Endothelial cell (in vitro differentiated cells): ENCODE results near the gene AVL9. TPM values are rescaled to one million over a fixed set of nuclear protein-coding genes. Genes with fewer than 3 reads are reported as not detected.

Source experiments
- DNase-seq: peaks from one replicate; pipeline ENCODE4 v3.0.0; 2021; ENCODE audit warnings: low spot score
- H3K27ac Mint-ChIP-seq: one replicate; pipeline ENCODE4 v1.8.0; 2021; ENCODE audit warnings: mixed read lengths, inconsistent platforms; ENCODE audit not compliant: unreplicated experiment
- H3K27me3 Mint-ChIP-seq: one replicate; pipeline ENCODE4 v1.8.0; 2021; ENCODE audit warnings: mild to moderate bottlenecking, moderate library complexity, mixed read lengths, inconsistent platforms; ENCODE audit not compliant: unreplicated experiment
- H3K36me3 Mint-ChIP-seq: one replicate; pipeline ENCODE4 v1.8.0; 2021; ENCODE audit warnings: mild to moderate bottlenecking, low read depth, mixed read lengths, inconsistent platforms; ENCODE audit not compliant: unreplicated experiment
- H3K4me1 Mint-ChIP-seq: one replicate; pipeline ENCODE4 v1.8.0; 2021; ENCODE audit warnings: mild to moderate bottlenecking, mixed read lengths, inconsistent platforms; ENCODE audit not compliant: unreplicated experiment
- H3K4me3 Mint-ChIP-seq: one replicate; pipeline ENCODE4 v1.8.0; 2021; ENCODE audit warnings: mild to moderate bottlenecking, mixed read lengths, inconsistent platforms; ENCODE audit not compliant: unreplicated experiment
- H3K9me3 Mint-ChIP-seq: one replicate; pipeline ENCODE4 v1.8.0; 2021; ENCODE audit warnings: mixed read lengths, inconsistent platforms; ENCODE audit not compliant: unreplicated experiment
- CTCF ChIP-seq: fragments of 200-600 bp; sonication (generic); IDR thresholded peaks from one replicate; pipeline ENCODE4 v1.5.0; 2021; ENCODE audit warnings: antibody characterized with exemption; ENCODE audit not compliant: unreplicated experiment
- total RNA-seq: library from RNA; stranded (reverse); fragmentation: NEBNext Ultra II Directional; extraction: Animal tissue kit (Norgen Biotek cat#: 25700); gene quantifications from one replicate; pipeline ENCODE4 v1.2.1, GENCODE V29; 2021; ENCODE audit not compliant: unreplicated experiment

Gene AVL9
- total RNA-seq, 1 donor from 2014 or later = 43.7 TPM

- H3K4me3 Mint-ChIP-seq = no peak overlapping the region
- no peak for TF ChIP-seq CTCF
- no peaks in the 10 kb centered on the region for H3K9me3 Mint-ChIP-seq
- H3K27ac Mint-ChIP-seq = no peak overlapping the region
- peaks cover 10% of the 10 kb centered on the region for H3K4me1 Mint-ChIP-seq
- no peak for DNase-seq
- peaks cover 9% of the 10 kb centered on the region for H3K36me3 Mint-ChIP-seq
- no peaks in the 10 kb centered on the region for H3K27me3 Mint-ChIP-seq
These were observed 37.4 kb downstream of the AVL9 start for GRCh38 chr7:32532716-32533115.

- Mint-ChIP-seq H3K9me3 (no peaks in the 10 kb centered on the region), H3K4me3 (no peak overlapping the region), H3K4me1 (peaks cover 5% of the 10 kb centered on the region), H3K27me3 (no peaks in the 10 kb centered on the region), H3K36me3 (peaks cover 9% of the 10 kb centered on the region), H3K27ac (no peak overlapping the region)
- DNase-seq = no peak
- no peak for TF ChIP-seq CTCF
These were observed 38.2 kb downstream of the AVL9 start for GRCh38 chr7:32533276-32534029.

- TF ChIP-seq CTCF = no peak
- H3K4me1 Mint-ChIP-seq = no peaks in the 10 kb centered on the region
- H3K9me3 Mint-ChIP-seq = no peaks in the 10 kb centered on the region
- no peak for DNase-seq
- H3K36me3 Mint-ChIP-seq = peaks cover 9% of the 10 kb centered on the region
- no peak overlapping the region for H3K27ac Mint-ChIP-seq
- H3K27me3 Mint-ChIP-seq = no peaks in the 10 kb centered on the region
- H3K4me3 Mint-ChIP-seq = no peak overlapping the region
These were observed 39.9 kb downstream of the AVL9 start for GRCh38 chr7:32535162-32535702.

GRCh38 chr7:32536016-32536415 lies 40.7 kb downstream of the AVL9 start:
- no peaks in the 10 kb centered on the region for H3K9me3 Mint-ChIP-seq

More at GRCh38 chr7:32536016-32536415, 40.7 kb downstream of the AVL9 start:
- no peak for DNase-seq
- Mint-ChIP-seq H3K4me1 (no peaks in the 10 kb centered on the region), H3K36me3 (peaks cover 9% of the 10 kb centered on the region), H3K27ac (no peak overlapping the region), H3K4me3 (no peak overlapping the region), H3K27me3 (no peaks in the 10 kb centered on the region)
- TF ChIP-seq CTCF = no peak
